ENCODE measurements around the gene ITGA11. TPM values are rescaled to one million over a fixed set of nuclear protein-coding genes. Genes with fewer than 3 reads are reported as not detected.

The ITGA11 gene
- total and polyA plus RNA-seq, 2 of the 4 experiments (the other 2 are of a cell fraction), result 4.1 to 6.6 TPM

DNA sequence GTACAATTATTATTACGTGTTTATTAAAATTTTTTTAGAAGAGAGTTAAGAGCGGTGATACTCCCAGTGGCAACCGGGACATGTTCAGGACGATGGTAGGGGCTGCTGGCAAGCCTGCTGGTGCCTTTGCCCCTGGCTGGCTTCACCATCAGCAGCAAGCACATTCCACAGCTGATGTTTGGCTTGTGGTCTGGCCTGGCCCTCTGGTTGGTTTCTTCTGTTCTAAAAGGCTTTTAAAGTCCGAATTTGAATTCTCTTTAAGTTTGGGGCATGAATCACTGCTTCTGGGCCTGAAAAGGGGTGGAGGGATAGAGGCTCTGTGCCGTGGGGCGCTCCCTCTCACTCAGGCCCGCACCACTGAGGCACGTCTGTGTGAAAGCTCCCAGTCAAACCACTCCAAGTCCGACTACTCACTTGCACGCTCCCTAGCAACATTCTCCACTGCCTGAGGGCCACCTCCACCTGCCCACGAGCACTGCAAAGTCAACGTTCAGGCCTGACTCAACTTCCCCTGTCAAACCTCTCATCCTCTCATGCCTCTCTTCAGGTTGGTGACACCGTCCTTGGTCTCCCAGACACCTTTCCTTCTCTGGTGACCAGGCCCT, 10.1 kb downstream of the ITGA11 start:
- WGBS, 2 experiments (ENCODE audit: extremely low coverage in 2 of 2, insufficient read length in 1 of 2), result 89% methylated on average over 5 of the region's 14 CpGs; no CpG with 5 or more reads in 1 of the 2 experiments
- DNase-seq (peak; percentile 48), ATAC-seq (ENCODE audit: low read depth) (peak; percentile 69)
- peaks cover 8% of the 10 kb centered on the region; the same call in 1 of the 2 replicates for H4K20me1 ChIP-seq (ENCODE audit: insufficient read depth, low read length)
- H4K5ac ChIP-seq (ENCODE audit: low read depth, low read length), result peak overlapping the region; percentile 59; the same call in 1 of the 2 replicates
- H3K18ac ChIP-seq (ENCODE audit: low read depth, low read length), result no peak overlapping the region; the same call in 1 of the 2 replicates
- H2BK20ac ChIP-seq (ENCODE audit: low read depth, low read length), result peak overlapping the region; percentile 88
- H3K79me1 ChIP-seq (ENCODE audit: low read depth in 1 of 2, low read length in 2 of 2), result peaks cover 3 to 68% of the 10 kb centered on the region in 2 experiments; a peak in 3 of 4 replicates
- peak overlapping the region in 1 of 2 experiments; percentile 64; a peak in 2 of 4 replicates for H4K8ac ChIP-seq (ENCODE audit: low read depth in 2 of 2, low read length in 2 of 2)
- in situ Hi-C loops (cut with MboI; ENCODE audit: low sequenced_read_pairs) (no loop called here), intact Hi-C loops (cut with micrococcal nuclease) (no loop called here), dilution Hi-C loops (cut with HindIII; ENCODE audit: low sequenced_read_pairs, unreplicated experiment) (no loop called here)
- H3K14ac ChIP-seq (replicated peaks; ENCODE audit: low read depth, low read length), result peak overlapping the region; percentile 79; the same call in 1 of the 2 replicates
- peak overlapping the region; percentile 93 for H3K4ac ChIP-seq (ENCODE audit: low read depth, low read length)
- no peak overlapping the region for H2BK5ac ChIP-seq (ENCODE audit: low read depth, low read length, poor library complexity, severe bottlenecking)
- peak overlapping the region; percentile 77; the same call in 1 of the 2 replicates for H4K91ac ChIP-seq (ENCODE audit: insufficient read depth, low read depth, low read length)
- H2BK120ac ChIP-seq (ENCODE audit: low read depth, low read length), result peak overlapping the region; percentile 87
- peak overlapping the region; percentile 49 for H2AFZ ChIP-seq (replicated peaks; ENCODE audit: low read length, poor library complexity)
- peaks cover 28% of the 10 kb centered on the region for H3K4me1 ChIP-seq (ENCODE audit: control insufficient read depth, insufficient read depth, low read length)
- no peaks in the 10 kb centered on the region for H3K36me3 ChIP-seq (ENCODE audit: control insufficient read depth, insufficient read depth, low read length)
- no peaks in the 10 kb centered on the region for H3K27me3 ChIP-seq (ENCODE audit: control insufficient read depth, insufficient read depth, low read length)
- no peaks in the 10 kb centered on the region for H3K9me3 ChIP-seq (ENCODE audit: control insufficient read depth, insufficient read depth, low read length)
- H3K56ac ChIP-seq (ENCODE audit: extremely low read depth, insufficient read depth, low read length), result no peak overlapping the region
- no peak overlapping the region for H3K4me3 ChIP-seq (ENCODE audit: insufficient read depth, low read depth, low read length)
- H2BK15ac ChIP-seq (ENCODE audit: low read depth, low read length), result peak overlapping the region; percentile 70; the same call in 1 of the 3 replicates
- TF ChIP-seq, protein P1, sequence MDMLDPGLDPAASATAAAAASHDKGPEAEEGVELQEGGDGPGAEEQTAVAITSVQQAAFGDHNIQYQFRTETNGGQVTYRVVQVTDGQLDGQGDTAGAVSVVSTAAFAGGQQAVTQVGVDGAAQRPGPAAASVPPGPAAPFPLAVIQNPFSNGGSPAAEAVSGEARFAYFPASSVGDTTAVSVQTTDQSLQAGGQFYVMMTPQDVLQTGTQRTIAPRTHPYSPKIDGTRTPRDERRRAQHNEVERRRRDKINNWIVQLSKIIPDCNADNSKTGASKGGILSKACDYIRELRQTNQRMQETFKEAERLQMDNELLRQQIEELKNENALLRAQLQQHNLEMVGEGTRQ (IDR thresholded peaks at IDR 0.05; ENCODE audit: low read depth, low read length), result no peak
- TF ChIP-seq RCOR1 (IDR thresholded peaks at IDR 0.05; ENCODE audit: insufficient replicate concordance, low read length), result no peak
- BruUV-seq (replicated peaks), result no TSS peak
- H2AK9ac ChIP-seq (replicated peaks; ENCODE audit: low read depth, low read length, poor library complexity), result peak overlapping the region; percentile 63
- peak overlapping the region; percentile 94 for H2AK5ac ChIP-seq (ENCODE audit: low read depth, low read length)
- H3K9ac ChIP-seq (ENCODE audit: low read depth, low read length), result no peak overlapping the region
- peaks cover 36% of the 10 kb centered on the region for H3K9me1 ChIP-seq (ENCODE audit: insufficient read depth, low read length)
- H3K4me2 ChIP-seq (ENCODE audit: low read depth, low read length), result no peak overlapping the region
- ChIA-PET CTCF (interaction anchor here (1.6 kb wide), 1 partner anchor 128 kb away, joined by 6 read pairs; no protein-coding TSS in a partner anchor), POLR2A (ENCODE audit: unreplicated experiment) (interaction anchor here (0.6 to 0.7 kb wide), 2 partner anchors 33 to 162 kb away, joined by 3 read pairs; no protein-coding TSS in a partner anchor)
- peak overlapping the region; percentile 67 for H3K23ac ChIP-seq (ENCODE audit: low read depth, low read length)
- H3K27ac ChIP-seq (ENCODE audit: insufficient read depth, low read length), result peak overlapping the region; percentile 4; the same call in 1 of the 2 replicates

All from IMR-90 (cell line).